Hepatocyte (in vitro differentiated cells): ENCODE measurements around the gene NME3.

Experiments
- EZH2 ChIP-seq: fragments of 200-600 bp; sonication (generic); IDR thresholded peaks from 2 replicates; pipeline ENCODE4 v1.6.1; 2016; ENCODE audit warnings: antibody characterized with exemption, mild to moderate bottlenecking, borderline replicate concordance
- EZH2phosphoT487 ChIP-seq: fragments of 200-600 bp; sonication (generic); IDR thresholded peaks from one replicate; pipeline ENCODE4 v1.6.1; 2018; ENCODE audit warnings: antibody characterized with exemption, mild to moderate bottlenecking, low read depth, moderate library complexity; ENCODE audit not compliant: unreplicated experiment, severe bottlenecking
- TF ChIP-seq, protein P1 (sequence below): fragments of 200-600 bp; sonication (generic); IDR thresholded peaks from 2 replicates; pipeline ENCODE4 v1.5.1; 2016; ENCODE audit warnings: antibody characterized with exemption, mild to moderate bottlenecking; ENCODE audit not compliant: poor library complexity

DNA sequence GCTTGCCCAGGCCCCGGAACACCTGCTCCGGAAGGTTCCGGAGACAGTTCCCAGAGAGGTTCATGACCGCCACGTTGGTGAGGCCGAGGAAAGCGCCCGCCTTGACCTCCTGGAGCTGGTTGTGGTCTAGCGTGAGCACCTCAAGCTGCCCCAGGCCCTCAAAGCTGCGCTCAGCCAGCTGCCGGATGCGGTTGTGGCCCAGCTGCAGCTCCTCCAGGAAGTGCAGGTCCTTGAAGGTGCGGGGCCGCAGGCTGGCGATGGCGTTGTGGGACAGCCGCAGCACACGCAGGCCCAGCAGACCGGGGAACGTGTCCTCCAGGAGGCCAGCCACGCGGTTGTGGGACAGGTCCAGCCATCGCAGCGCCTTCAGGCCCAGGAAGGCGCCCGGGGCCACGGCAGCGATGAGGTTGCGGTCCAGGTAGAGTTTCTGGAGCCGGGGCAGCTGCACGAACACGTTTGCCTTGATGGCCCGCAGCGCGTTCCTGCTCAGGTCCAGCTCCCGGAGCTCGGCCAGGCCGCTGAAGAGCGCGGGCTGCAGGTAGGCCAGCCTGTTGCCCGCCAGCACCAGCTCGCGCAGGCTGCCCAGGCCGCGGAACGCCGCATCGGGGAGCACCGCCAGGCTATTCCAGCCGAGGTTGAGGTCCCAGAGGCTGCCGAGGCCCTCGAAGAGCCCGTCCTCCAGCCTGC is 20.1 kb upstream of the NME3 start:
- TF ChIP-seq, protein P1, sequence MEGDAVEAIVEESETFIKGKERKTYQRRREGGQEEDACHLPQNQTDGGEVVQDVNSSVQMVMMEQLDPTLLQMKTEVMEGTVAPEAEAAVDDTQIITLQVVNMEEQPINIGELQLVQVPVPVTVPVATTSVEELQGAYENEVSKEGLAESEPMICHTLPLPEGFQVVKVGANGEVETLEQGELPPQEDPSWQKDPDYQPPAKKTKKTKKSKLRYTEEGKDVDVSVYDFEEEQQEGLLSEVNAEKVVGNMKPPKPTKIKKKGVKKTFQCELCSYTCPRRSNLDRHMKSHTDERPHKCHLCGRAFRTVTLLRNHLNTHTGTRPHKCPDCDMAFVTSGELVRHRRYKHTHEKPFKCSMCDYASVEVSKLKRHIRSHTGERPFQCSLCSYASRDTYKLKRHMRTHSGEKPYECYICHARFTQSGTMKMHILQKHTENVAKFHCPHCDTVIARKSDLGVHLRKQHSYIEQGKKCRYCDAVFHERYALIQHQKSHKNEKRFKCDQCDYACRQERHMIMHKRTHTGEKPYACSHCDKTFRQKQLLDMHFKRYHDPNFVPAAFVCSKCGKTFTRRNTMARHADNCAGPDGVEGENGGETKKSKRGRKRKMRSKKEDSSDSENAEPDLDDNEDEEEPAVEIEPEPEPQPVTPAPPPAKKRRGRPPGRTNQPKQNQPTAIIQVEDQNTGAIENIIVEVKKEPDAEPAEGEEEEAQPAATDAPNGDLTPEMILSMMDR: no peak
- no peak for TF ChIP-seq EZH2phosphoT487
- no peak for TF ChIP-seq EZH2
